AG08396 (cell line): ENCODE data around the gene ANO9.

ENCODE experiments used
- DNase-seq: peaks from one replicate; pipeline ENCODE4 v3.0.0; 2012; ENCODE audit warnings: low spot score, mixed read lengths

The ANO9 gene

DNA sequence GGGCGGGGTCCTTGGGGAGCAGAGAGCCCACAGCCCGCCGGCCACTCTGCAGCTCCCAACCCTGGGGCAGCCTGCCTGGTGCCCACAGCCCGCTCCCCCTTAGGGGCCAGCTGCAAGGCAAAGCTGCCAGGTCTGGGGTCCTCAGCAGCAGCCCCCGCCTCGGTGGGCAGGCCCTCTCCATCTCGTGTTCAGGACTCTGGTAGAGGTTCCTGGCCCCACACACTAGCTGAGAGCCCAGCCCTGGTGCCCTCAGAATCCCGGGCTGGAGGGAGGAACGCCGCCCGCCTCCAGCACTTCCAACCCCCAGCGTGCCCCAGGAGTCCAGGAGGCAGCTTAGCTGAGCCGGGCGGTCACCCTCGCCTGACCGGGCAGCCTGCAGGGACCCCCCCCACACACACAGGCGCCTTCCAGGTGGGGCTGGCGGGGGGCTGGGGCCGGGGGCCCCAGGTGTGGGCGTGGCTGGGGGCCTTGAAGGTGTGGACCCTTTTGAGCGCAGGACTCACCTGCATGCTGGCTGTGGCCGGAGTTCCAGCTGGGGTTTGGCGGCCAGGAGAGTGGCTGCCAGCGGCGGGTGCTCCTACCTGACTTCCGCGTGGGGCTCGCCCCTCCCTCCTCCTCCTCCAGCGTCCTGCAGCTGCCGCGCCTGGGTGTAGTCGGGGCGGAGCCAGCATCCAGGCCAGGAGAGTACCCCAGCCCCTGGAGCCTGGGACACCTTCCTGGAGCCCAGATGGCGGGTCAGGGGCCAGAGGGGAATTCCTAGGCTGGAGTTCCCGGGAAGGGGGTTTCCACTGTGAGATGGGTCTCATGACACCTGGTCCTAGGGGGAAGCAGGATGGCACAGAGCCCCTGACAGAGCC lies at the start of gene ANO9:
Gene ANO9 (minus strand): TSS at position 594 of the 857 bp plus-strand sequence. CDS start 85 bp downstream, at position 509.
- no peak for DNase-seq

- DNase-seq: no peak
Measured at GRCh38 chr11:491358-491757, 49.5 kb upstream of the ANO9 start.

DNA sequence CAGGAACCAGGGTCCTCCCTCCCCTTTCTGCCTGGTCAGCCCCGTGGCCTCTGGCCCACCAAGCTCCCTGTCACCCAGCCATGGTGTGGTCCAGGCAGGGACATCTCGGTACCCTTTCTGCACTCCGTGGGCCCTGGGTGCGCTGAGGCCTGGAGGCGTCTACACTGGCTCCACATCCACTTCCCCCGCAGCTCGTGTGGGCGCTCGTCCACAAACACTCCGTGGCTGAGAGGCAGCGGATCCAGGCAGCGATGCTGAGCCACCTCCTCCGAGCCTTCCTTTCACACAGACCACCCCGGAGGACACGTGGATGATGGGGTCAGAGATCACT lies 49.1 kb upstream of the ANO9 start:
- no peak for DNase-seq

GRCh38 chr11:490186-490929 lies 48.5 kb upstream of the ANO9 start:
- no peak for DNase-seq

- DNase-seq: no peak
Measured at GRCh38 chr11:489610-490185, 47.9 kb upstream of the ANO9 start.

DNA sequence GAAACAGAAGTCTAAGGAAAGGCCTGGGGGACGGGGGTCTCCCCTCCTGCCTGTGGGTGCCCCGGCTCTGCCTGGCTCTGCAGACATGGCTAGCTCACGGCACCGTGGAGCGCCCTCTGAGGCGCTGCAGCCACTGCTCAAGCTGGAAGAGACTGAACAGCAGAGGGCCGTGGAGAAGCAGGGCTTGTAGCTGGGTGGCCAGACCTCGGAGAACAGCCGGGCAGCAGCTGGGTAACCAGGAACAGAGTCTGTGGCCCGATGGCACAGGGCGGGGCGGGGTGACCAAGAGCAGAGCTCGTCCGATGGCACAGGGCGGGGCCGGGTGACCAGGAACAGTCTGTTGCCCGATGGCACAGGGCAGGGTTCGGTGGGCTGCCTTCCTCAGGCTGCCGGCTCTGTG lies 47.2 kb upstream of the ANO9 start:
- no peak for DNase-seq

- DNase-seq: no peak
Measured at GRCh38 chr11:488579-488978, 46.8 kb upstream of the ANO9 start.

DNA sequence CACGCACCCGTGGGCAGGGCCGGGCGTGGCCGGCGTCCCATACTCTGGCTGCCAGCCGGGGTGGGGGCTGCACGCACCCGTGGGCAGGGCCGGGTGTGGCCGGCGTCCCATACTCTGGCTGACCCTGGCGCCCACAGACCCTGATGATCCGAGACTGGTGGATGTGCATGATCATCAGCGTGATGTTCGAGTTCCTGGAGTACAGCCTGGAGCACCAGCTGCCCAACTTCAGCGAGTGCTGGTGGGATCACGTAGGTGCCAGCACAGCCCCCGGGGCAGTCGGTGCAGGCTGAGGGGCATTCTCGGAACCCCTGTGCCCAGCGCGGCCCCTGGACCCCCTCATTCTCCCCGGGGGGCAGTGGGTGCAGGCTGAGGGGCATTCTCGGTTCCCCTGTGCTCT lies 46.3 kb upstream of the ANO9 start:
- DNase-seq: no peak

DNA sequence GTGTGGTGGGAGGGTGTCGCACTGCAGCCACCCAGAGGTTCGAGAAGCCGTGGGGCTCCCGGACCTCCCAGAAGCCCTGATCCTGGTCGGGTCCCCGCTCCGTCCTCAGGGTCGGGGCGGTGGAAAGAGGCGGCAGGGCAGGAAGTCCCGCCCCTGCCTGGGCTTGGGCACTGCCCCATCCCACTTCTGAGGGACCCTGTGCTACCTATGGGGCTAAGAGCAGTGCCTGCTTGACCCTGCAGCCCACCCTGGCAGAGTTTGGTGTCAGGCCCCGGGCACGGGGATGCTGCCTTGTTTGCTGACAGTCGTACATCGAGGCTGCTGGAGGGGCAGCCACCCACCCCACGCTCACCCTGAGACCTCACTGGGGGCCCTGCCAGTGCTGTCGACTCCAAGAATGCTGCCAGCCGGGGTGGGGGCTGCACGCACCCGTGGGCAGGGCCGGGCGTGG lies 45.8 kb upstream of the ANO9 start:
- no peak for DNase-seq

DNA sequence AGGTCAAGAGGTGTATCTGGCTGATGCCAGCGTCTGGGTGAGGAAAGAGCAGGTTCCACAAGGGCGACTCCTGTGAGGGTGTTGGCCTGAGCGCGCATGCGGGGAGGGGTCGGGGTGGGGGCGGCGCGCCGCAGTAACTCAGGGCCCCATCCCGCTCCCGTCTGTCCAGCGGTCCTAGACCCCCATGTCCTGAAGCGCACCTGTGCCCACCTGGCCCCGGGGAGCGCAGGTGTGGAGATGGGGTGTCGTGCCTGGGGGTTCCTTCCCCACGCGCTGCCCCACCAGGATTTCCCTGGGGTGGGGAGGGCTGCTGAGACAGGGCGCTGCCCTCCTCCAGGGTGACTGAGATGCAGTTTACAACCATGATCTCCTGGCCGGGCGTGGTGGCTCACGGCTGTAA lies 44.4 kb upstream of the ANO9 start:
- DNase-seq: no peak

DNA sequence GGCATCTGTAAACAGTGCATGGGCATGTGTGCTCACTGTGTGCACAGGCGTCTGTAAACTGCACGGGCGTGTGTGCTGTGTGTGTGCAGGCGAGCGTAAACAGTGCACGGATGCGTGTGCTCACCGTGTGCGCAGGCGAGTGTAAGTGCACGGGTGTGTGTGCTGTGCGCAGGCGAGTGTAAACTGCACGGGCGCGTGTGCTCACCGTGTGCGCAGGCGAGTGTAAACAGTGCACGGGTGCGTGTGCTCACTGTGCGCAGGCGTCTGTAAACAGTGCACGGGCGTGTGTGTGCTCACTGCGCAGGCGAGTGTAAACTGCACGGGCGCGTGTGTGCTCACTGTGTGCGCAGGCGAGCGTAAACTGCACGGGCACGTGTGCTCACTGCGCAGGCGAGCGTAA lies 42.8 kb upstream of the ANO9 start:
- no peak for DNase-seq

DNA sequence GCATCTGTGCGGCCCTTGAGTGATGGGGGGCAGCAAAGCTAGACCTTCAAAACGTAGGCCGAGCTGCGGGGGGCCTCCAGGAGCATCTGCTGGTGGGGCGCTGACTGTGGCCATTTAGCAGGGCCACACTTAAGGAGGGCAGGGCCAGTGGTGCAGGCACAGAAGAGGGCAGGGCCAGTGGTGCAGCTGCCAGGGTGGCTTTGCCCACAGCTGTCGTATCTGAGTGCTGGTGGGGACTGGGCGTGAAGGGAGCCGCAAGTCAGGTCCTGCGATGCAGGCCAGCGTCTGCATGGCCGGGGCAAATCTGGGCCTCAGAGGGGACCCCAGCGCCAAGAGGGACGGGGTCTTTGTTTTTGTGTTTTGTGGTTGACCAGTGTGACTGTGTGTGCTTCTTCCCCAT lies 37.5 kb upstream of the ANO9 start:
- DNase-seq: no peak

GRCh38 chr11:477052-477715 lies 35.4 kb upstream of the ANO9 start:
- DNase-seq: no peak

GRCh38 chr11:476416-476815 lies 34.6 kb upstream of the ANO9 start:
- no peak for DNase-seq

- no peak for DNase-seq
Measured at GRCh38 chr11:475941-476340, 34.1 kb upstream of the ANO9 start.

DNA sequence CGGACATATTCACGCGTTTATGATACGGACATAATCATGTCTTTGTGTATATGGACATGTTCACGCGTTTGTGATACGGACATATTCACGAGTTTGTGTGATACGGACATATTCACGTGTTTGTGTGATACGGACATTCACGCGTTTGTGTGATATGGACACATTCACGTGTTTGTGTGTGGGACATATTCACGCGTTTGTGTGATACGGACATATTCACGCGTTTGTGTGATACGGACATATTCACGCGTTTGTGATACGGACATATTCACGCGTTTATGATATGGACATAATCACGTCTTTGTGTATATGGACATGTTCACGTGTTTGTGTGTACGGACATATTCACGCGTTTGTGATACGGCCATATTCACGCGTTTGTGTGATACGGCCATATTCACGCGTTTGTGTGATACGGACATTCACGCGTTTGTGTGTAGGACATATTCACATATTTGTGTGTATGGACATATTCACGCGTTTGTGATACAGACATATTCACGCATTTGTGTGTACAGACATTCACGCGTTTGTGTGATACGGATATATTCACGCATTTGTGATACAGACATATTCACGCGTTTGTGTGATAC lies 33.2 kb upstream of the ANO9 start:
- DNase-seq: no peak

GRCh38 chr11:473962-474785 lies 32.4 kb upstream of the ANO9 start:
- DNase-seq: no peak

- no peak for DNase-seq
Measured at GRCh38 chr11:473415-473814, 31.6 kb upstream of the ANO9 start.

DNA sequence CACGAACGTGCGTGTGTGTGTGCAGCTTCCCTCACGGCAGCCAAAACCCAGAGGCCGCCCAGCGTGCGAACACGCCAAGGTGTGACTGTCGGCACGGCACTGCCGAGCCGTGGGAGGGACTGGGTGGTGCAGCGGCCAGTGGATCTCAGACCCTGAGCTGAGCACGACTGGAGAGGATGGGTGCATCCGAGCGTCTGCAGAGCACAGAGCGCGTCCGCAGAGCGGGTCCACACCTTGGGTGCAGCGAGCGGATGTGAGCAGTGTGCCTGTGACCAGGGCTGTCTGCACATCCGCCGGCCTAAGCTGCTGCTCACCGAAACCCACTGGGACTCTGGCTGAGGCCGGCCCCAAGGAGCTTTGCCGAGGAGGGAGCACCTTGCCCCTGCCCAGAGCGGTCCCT lies 31.0 kb upstream of the ANO9 start:
- no peak for DNase-seq

- no peak for DNase-seq
Measured at GRCh38 chr11:472272-472671, 30.5 kb upstream of the ANO9 start.

DNA sequence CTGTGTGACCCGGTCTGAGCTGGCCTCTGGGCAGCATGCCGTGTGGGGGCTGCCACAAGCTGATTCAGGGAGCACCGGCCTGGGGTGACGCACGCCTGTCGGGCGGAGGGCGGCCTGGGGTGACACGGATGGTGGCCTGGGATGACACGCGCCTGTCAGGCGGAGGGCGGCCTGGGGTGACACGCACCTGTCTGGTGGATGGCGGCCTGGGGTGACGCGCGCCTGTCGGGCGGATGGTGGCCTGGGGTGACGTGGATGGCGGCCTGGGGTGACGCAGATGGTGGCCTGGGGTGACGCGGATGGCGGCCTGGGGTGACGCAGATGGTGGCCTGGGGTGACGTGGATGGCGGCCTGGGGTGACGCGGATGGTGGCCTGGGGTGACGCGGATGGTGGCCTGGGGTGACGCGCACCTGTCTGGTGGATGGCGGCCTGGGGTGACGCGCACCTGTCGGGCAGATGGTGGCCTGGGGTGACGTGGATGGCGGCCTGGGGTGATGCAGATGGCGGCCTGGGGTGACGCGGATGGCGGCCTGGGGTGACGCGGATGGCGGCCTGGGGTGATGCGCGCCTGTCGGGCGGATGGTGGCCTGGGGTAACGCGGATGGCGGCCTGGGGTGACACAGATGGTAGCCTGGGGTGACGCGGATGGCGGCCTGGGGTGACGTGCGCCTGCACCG lies 29.8 kb upstream of the ANO9 start:
- no peak for DNase-seq
